ENCODE data around the gene ZYX. TPM values are rescaled to one million over a fixed set of nuclear protein-coding genes. Genes with fewer than 3 reads are reported as not detected.

Gene ZYX
- total and polyA plus RNA-seq, 2 experiments from 2014 or later, result 31.8 to 202 TPM

GRCh38 chr7:143361552-143362130 is 19.5 kb upstream of the ZYX start:
- H3K4me1 ChIP-seq (ENCODE audit: insufficient read depth), result peaks cover 5% of the 10 kb centered on the region
- H3K4me3 ChIP-seq, result peak overlapping the region; percentile 39
- no peak overlapping the region for H3K27ac ChIP-seq
- no peaks in the 10 kb centered on the region for H3K36me3 ChIP-seq (replicated peaks; ENCODE audit: insufficient read depth, low read depth)
- no peaks in the 10 kb centered on the region for H4K20me1 ChIP-seq (ENCODE audit: insufficient read depth, poor library complexity, severe bottlenecking)
- peak overlapping the region; percentile 98 for H3K4me2 ChIP-seq
- H3K79me2 ChIP-seq, result no peaks in the 10 kb centered on the region
- no peaks in the 10 kb centered on the region for H3K9me3 ChIP-seq (ENCODE audit: low read depth)
- H3K9me2 ChIP-seq (replicated peaks; ENCODE audit: insufficient read depth), result no peaks in the 10 kb centered on the region
- H2AFZ ChIP-seq, result peak overlapping the region; percentile 53
- TF ChIP-seq EZH2phosphoT487 (IDR thresholded peaks at IDR 0.05; ENCODE audit: low read depth, severe bottlenecking, unreplicated experiment) (no peak), EZH2 (IDR thresholded peaks at IDR 0.05; ENCODE audit: borderline replicate concordance) (peak; percentile 57)
- TF ChIP-seq, protein P1, sequence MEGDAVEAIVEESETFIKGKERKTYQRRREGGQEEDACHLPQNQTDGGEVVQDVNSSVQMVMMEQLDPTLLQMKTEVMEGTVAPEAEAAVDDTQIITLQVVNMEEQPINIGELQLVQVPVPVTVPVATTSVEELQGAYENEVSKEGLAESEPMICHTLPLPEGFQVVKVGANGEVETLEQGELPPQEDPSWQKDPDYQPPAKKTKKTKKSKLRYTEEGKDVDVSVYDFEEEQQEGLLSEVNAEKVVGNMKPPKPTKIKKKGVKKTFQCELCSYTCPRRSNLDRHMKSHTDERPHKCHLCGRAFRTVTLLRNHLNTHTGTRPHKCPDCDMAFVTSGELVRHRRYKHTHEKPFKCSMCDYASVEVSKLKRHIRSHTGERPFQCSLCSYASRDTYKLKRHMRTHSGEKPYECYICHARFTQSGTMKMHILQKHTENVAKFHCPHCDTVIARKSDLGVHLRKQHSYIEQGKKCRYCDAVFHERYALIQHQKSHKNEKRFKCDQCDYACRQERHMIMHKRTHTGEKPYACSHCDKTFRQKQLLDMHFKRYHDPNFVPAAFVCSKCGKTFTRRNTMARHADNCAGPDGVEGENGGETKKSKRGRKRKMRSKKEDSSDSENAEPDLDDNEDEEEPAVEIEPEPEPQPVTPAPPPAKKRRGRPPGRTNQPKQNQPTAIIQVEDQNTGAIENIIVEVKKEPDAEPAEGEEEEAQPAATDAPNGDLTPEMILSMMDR (IDR thresholded peaks at IDR 0.05; ENCODE audit: poor library complexity), result no peak
- DNase-seq (ENCODE audit: low spot score), result no peak
- 1% methylated on average over 12 of the region's 46 CpGs for WGBS (ENCODE audit: low lambda C conversion rate, missing lambda C conversion rate)
- H3K27me3 ChIP-seq, result peaks cover 62% of the 10 kb centered on the region

DNA sequence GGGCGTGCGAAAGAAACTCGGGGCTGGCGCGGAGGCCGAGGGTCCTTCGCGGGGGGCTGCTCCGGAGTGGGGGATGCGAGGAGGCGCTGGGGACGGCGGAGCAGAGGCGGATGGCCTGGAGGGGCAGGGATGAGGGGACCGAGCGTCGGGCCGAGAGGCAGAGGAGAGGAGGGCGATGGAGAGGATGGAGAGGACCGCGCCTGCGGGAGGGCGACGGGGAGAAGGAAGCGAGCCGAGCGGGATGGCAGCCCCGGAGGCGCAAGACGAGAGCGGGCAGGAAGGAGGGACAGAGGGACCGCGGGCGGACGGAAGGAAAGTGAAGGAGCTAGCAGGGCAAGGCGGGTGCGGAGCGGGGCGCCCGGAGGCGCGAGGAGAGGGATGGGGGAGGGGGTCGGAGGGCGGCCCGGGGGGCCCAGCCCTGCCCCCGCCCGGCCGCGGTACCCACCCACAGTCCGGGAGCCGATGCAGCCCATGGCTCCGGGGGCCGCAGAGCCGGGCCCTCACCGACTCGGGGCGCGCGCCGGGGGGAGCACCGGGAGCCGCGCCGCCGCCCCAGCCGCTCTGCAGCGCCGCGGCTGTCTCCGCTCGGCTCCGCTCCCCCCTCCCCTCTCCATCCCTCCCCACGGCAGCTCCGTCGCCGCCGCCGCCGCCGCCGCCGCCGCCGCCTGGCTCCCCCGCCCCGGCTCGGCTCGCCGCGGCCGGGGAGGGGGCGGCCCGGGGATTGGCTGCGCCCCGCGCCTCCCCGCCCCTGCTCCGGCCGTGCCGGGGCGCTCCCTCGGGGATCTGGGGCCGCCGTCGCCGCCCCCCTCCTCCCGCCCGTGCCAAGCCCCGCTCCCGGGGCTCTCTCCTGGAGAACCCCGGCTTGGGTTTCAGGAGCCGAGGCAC is 18.8 kb upstream of the ZYX start, which contains the start of gene FAM131B:
FAM131B (minus strand) TSS at position 583 of the 885 bp plus-strand sequence; CDS start at position 473, 110 bp downstream.
- Histone ChIP-seq H3K4me3 (peak within 1 kb of the TSS; percentile 39), H3K36me3 (replicated peaks; ENCODE audit: insufficient read depth, low read depth) (no peaks in the 10 kb centered on the region), H3K79me2 (no peaks in the 10 kb centered on the region), H2AFZ (peak within 1 kb of the TSS; percentile 53), H3K27ac (no peak within 1 kb of the TSS), H3K9me3 (ENCODE audit: low read depth) (no peaks in the 10 kb centered on the region), H4K20me1 (ENCODE audit: insufficient read depth, poor library complexity, severe bottlenecking) (no peaks in the 10 kb centered on the region), H3K27me3 (peaks cover 62% of the 10 kb centered on the region), H3K4me1 (ENCODE audit: insufficient read depth) (peaks cover 5% of the 10 kb centered on the region), H3K4me2 (peak within 1 kb of the TSS; percentile 98), H3K9me2 (replicated peaks; ENCODE audit: insufficient read depth) (no peaks in the 10 kb centered on the region)
- no peak for DNase-seq (ENCODE audit: low spot score)
- TF ChIP-seq, protein P1 (IDR thresholded peaks at IDR 0.05; ENCODE audit: poor library complexity), result no peak
- TF ChIP-seq EZH2 (IDR thresholded peaks at IDR 0.05; ENCODE audit: borderline replicate concordance), result no peak
- no peak for TF ChIP-seq EZH2phosphoT487 (IDR thresholded peaks at IDR 0.05; ENCODE audit: low read depth, severe bottlenecking, unreplicated experiment)
- WGBS (ENCODE audit: low lambda C conversion rate, missing lambda C conversion rate), result 0% methylated on average over 3 of the region's 112 CpGs

- no peaks in the 10 kb centered on the region for H3K79me2 ChIP-seq
- no peak overlapping the region for H3K4me3 ChIP-seq
- no peaks in the 10 kb centered on the region for H3K9me2 ChIP-seq (replicated peaks; ENCODE audit: insufficient read depth)
- H4K20me1 ChIP-seq (ENCODE audit: insufficient read depth, poor library complexity, severe bottlenecking), result no peaks in the 10 kb centered on the region
- no peaks in the 10 kb centered on the region for H3K36me3 ChIP-seq (replicated peaks; ENCODE audit: insufficient read depth, low read depth)
- DNase-seq (ENCODE audit: low spot score), result no peak
- peaks cover 59% of the 10 kb centered on the region for H3K27me3 ChIP-seq
- WGBS (ENCODE audit: low lambda C conversion rate, missing lambda C conversion rate), result 42% methylated on average over 19 of the region's 19 CpGs
- H2AFZ ChIP-seq, result no peak overlapping the region
- TF ChIP-seq, protein P1 (IDR thresholded peaks at IDR 0.05; ENCODE audit: poor library complexity), result no peak
- TF ChIP-seq EZH2phosphoT487 (IDR thresholded peaks at IDR 0.05; ENCODE audit: low read depth, severe bottlenecking, unreplicated experiment), result peak; percentile 59
- TF ChIP-seq EZH2 (IDR thresholded peaks at IDR 0.05; ENCODE audit: borderline replicate concordance), result peak; percentile 40
- H3K4me2 ChIP-seq, result peak overlapping the region; percentile 98
- H3K4me1 ChIP-seq (ENCODE audit: insufficient read depth), result peaks cover 5% of the 10 kb centered on the region
- no peak overlapping the region for H3K27ac ChIP-seq
- no peaks in the 10 kb centered on the region for H3K9me3 ChIP-seq (ENCODE audit: low read depth)
Observed at GRCh38 chr7:143363016-143363937, 17.9 kb upstream of the ZYX start.
